ENCODE data around the gene CALN1.

CALN1 gene

GRCh38 chr7:72127136-72127535, 285.0 kb downstream of the CALN1 start:
- no peaks in the 10 kb centered on the region for H3K4me1 ChIP-seq (ENCODE audit: insufficient read depth, low read length, severe bottlenecking)
- no peaks in the 10 kb centered on the region for H3K27me3 ChIP-seq (ENCODE audit: insufficient read depth, low read length)
- H3K4me3 ChIP-seq (ENCODE audit: low read depth, low read length, poor library complexity, severe bottlenecking): no peak overlapping the region
- no peak overlapping the region for H2AFZ ChIP-seq (ENCODE audit: low read length)
- no peaks in the 10 kb centered on the region for H3K9me2 ChIP-seq (ENCODE audit: low read depth, low read length)
- no peaks in the 10 kb centered on the region for H3K9me3 ChIP-seq (ENCODE audit: low read length)
- no peak overlapping the region for H3K4me2 ChIP-seq (ENCODE audit: low read length)
- H3F3A ChIP-seq (ENCODE audit: insufficient read depth, low read length): no peaks in the 10 kb centered on the region
- H3K9ac ChIP-seq (ENCODE audit: low read length): no peak overlapping the region
- H4K20me1 ChIP-seq (ENCODE audit: insufficient read depth, low read length): no peaks in the 10 kb centered on the region
- TF ChIP-seq CTCF (IDR thresholded peaks at IDR 0.05; ENCODE audit: low read length) (no peak), EZH2 (IDR thresholded peaks at IDR 0.05; ENCODE audit: borderline replicate concordance, low read length) (no peak)
- no peaks in the 10 kb centered on the region for H3K36me3 ChIP-seq (ENCODE audit: insufficient read depth, low read length)
- no peak overlapping the region for H3K27ac ChIP-seq (ENCODE audit: low read depth, low read length, poor library complexity, severe bottlenecking)
- H3K79me2 ChIP-seq (ENCODE audit: insufficient read depth, low read length): no peaks in the 10 kb centered on the region

- no peak overlapping the region for H3K4me3 ChIP-seq (ENCODE audit: low read depth, low read length, poor library complexity, severe bottlenecking)
Measured at GRCh38 chr7:72123913-72124312, 288.2 kb downstream of the CALN1 start.

GRCh38 chr7:72118366-72118765, 293.8 kb downstream of the CALN1 start:
- H3K4me1 ChIP-seq (ENCODE audit: insufficient read depth, low read length, severe bottlenecking): no peaks in the 10 kb centered on the region
- no peaks in the 10 kb centered on the region for H4K20me1 ChIP-seq (ENCODE audit: insufficient read depth, low read length)
- no peak overlapping the region for H3K9ac ChIP-seq (ENCODE audit: low read length)
- no peak overlapping the region for H2AFZ ChIP-seq (ENCODE audit: low read length)
- no peaks in the 10 kb centered on the region for H3K9me3 ChIP-seq (ENCODE audit: low read length)
- TF ChIP-seq CTCF (IDR thresholded peaks at IDR 0.05; ENCODE audit: low read length) (no peak), EZH2 (IDR thresholded peaks at IDR 0.05; ENCODE audit: borderline replicate concordance, low read length) (no peak)
- no peak overlapping the region for H3K4me2 ChIP-seq (ENCODE audit: low read length)
- no peak overlapping the region for H3K4me3 ChIP-seq (ENCODE audit: low read depth, low read length, poor library complexity, severe bottlenecking)
- no peaks in the 10 kb centered on the region for H3K27me3 ChIP-seq (ENCODE audit: insufficient read depth, low read length)
- H3K9me2 ChIP-seq (ENCODE audit: low read depth, low read length): no peaks in the 10 kb centered on the region
- no peaks in the 10 kb centered on the region for H3K36me3 ChIP-seq (ENCODE audit: insufficient read depth, low read length)
- no peaks in the 10 kb centered on the region for H3K79me2 ChIP-seq (ENCODE audit: insufficient read depth, low read length)
- H3F3A ChIP-seq (ENCODE audit: insufficient read depth, low read length): no peaks in the 10 kb centered on the region
- no peak overlapping the region for H3K27ac ChIP-seq (ENCODE audit: low read depth, low read length, poor library complexity, severe bottlenecking)

More at GRCh38 chr7:72123913-72124312, 288.2 kb downstream of the CALN1 start:
- no peaks in the 10 kb centered on the region for H3K27me3 ChIP-seq (ENCODE audit: insufficient read depth, low read length)
- no peaks in the 10 kb centered on the region for H3K9me3 ChIP-seq (ENCODE audit: low read length)
- H3K9ac ChIP-seq (ENCODE audit: low read length): no peak overlapping the region
- H3K4me2 ChIP-seq (ENCODE audit: low read length): no peak overlapping the region
- TF ChIP-seq CTCF (IDR thresholded peaks at IDR 0.05; ENCODE audit: low read length) (no peak), EZH2 (IDR thresholded peaks at IDR 0.05; ENCODE audit: borderline replicate concordance, low read length) (no peak)
- H2AFZ ChIP-seq (ENCODE audit: low read length): no peak overlapping the region
- no peaks in the 10 kb centered on the region for H3K36me3 ChIP-seq (ENCODE audit: insufficient read depth, low read length)
- H3K27ac ChIP-seq (ENCODE audit: low read depth, low read length, poor library complexity, severe bottlenecking): no peak overlapping the region
- no peaks in the 10 kb centered on the region for H4K20me1 ChIP-seq (ENCODE audit: insufficient read depth, low read length)
- no peaks in the 10 kb centered on the region for H3K4me1 ChIP-seq (ENCODE audit: insufficient read depth, low read length, severe bottlenecking)
- no peaks in the 10 kb centered on the region for H3K79me2 ChIP-seq (ENCODE audit: insufficient read depth, low read length)
- no peaks in the 10 kb centered on the region for H3F3A ChIP-seq (ENCODE audit: insufficient read depth, low read length)
- H3K9me2 ChIP-seq (ENCODE audit: low read depth, low read length): no peaks in the 10 kb centered on the region
